ENCODE measurements around the gene PTPRN2. TPM values are rescaled to one million over a fixed set of nuclear protein-coding genes. Genes with fewer than 3 reads are reported as not detected.

The PTPRN2 gene
- total RNA-seq, 1 experiment from 2014 or later = 1.7 TPM

DNA sequence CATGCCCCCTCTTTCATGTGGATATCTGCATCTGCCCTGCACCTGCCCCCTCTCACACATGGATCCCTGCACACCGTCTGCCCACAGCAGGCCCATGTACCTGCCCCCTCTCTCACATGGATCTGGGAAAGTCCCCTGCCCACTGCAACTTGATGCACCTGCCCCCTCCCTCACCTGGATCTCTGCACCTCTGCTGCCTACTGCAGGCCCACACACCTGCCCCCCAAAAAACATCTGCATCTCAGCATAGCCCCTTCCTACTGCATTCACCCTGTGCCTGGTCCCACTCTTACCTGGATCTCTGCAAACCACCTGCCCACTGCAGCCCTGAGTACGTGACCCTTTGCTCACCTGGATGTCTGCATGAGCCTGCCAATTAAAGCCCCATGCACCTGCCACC, 479.8 kb downstream of the PTPRN2 start:
- no peaks in the 10 kb centered on the region for H4K20me1 ChIP-seq (ENCODE audit: insufficient read depth, low read depth, low read length)
- H3K36me3 ChIP-seq (ENCODE audit: insufficient read depth, low read length) = no peaks in the 10 kb centered on the region
- H3K4me1 ChIP-seq (ENCODE audit: low read length) = no peaks in the 10 kb centered on the region
- H3K9me3 ChIP-seq (ENCODE audit: low read length) = no peaks in the 10 kb centered on the region
- no peak overlapping the region for H3K4me2 ChIP-seq (ENCODE audit: low read depth, low read length, poor library complexity, severe bottlenecking)
- no peaks in the 10 kb centered on the region for H3K79me2 ChIP-seq (ENCODE audit: low read length)
- H3K9ac ChIP-seq (ENCODE audit: low read length) = no peak overlapping the region
- no peaks in the 10 kb centered on the region for H3K9me2 ChIP-seq (replicated peaks; ENCODE audit: insufficient read depth, low read length)
- no peak overlapping the region for H3K27ac ChIP-seq (ENCODE audit: low read length)
- no peak overlapping the region for H2AFZ ChIP-seq (ENCODE audit: low read length)
- no peak for DNase-seq
- no peak overlapping the region for H3K4me3 ChIP-seq (ENCODE audit: low read length)
- no peaks in the 10 kb centered on the region for H3K27me3 ChIP-seq (ENCODE audit: low read length)

GRCh38 chr7:158106272-158106671, 481.4 kb downstream of the PTPRN2 start:
- no peak overlapping the region for H3K9ac ChIP-seq (ENCODE audit: low read length)
- H3K27me3 ChIP-seq (ENCODE audit: low read length) = no peaks in the 10 kb centered on the region
- H3K27ac ChIP-seq (ENCODE audit: low read length) = no peak overlapping the region
- no peaks in the 10 kb centered on the region for H3K9me3 ChIP-seq (ENCODE audit: low read length)
- no peaks in the 10 kb centered on the region for H3K79me2 ChIP-seq (ENCODE audit: low read length)
- no peaks in the 10 kb centered on the region for H3K36me3 ChIP-seq (ENCODE audit: insufficient read depth, low read length)
- H2AFZ ChIP-seq (ENCODE audit: low read length) = no peak overlapping the region
- no peak for DNase-seq
- H3K4me3 ChIP-seq (ENCODE audit: low read length) = no peak overlapping the region
- no peaks in the 10 kb centered on the region for H3K9me2 ChIP-seq (replicated peaks; ENCODE audit: insufficient read depth, low read length)
- H4K20me1 ChIP-seq (ENCODE audit: insufficient read depth, low read depth, low read length) = no peaks in the 10 kb centered on the region
- no peak overlapping the region for H3K4me2 ChIP-seq (ENCODE audit: low read depth, low read length, poor library complexity, severe bottlenecking)
- H3K4me1 ChIP-seq (ENCODE audit: low read length) = no peaks in the 10 kb centered on the region

GRCh38 chr7:158103378-158103777, 484.2 kb downstream of the PTPRN2 start:
- Histone ChIP-seq H3K79me2 (ENCODE audit: low read length) (no peaks in the 10 kb centered on the region), H3K4me2 (ENCODE audit: low read depth, low read length, poor library complexity, severe bottlenecking) (no peak overlapping the region), H3K9me3 (ENCODE audit: low read length) (no peaks in the 10 kb centered on the region), H3K9me2 (replicated peaks; ENCODE audit: insufficient read depth, low read length) (no peaks in the 10 kb centered on the region), H3K4me3 (ENCODE audit: low read length) (no peak overlapping the region), H3K36me3 (ENCODE audit: insufficient read depth, low read length) (no peaks in the 10 kb centered on the region), H3K27ac (ENCODE audit: low read length) (no peak overlapping the region), H4K20me1 (ENCODE audit: insufficient read depth, low read depth, low read length) (no peaks in the 10 kb centered on the region), H2AFZ (ENCODE audit: low read length) (no peak overlapping the region), H3K9ac (ENCODE audit: low read length) (no peak overlapping the region), H3K27me3 (ENCODE audit: low read length) (no peaks in the 10 kb centered on the region), H3K4me1 (ENCODE audit: low read length) (no peaks in the 10 kb centered on the region)
- no peak for DNase-seq

- Histone ChIP-seq H3K4me1 (ENCODE audit: low read length) (no peaks in the 10 kb centered on the region), H3K9me2 (replicated peaks; ENCODE audit: insufficient read depth, low read length) (no peaks in the 10 kb centered on the region), H4K20me1 (ENCODE audit: insufficient read depth, low read depth, low read length) (no peaks in the 10 kb centered on the region), H3K9me3 (ENCODE audit: low read length) (no peaks in the 10 kb centered on the region), H3K36me3 (ENCODE audit: insufficient read depth, low read length) (no peaks in the 10 kb centered on the region), H3K27me3 (ENCODE audit: low read length) (no peaks in the 10 kb centered on the region), H3K9ac (ENCODE audit: low read length) (no peak overlapping the region), H3K4me3 (ENCODE audit: low read length) (no peak overlapping the region), H3K4me2 (ENCODE audit: low read depth, low read length, poor library complexity, severe bottlenecking) (no peak overlapping the region), H2AFZ (ENCODE audit: low read length) (no peak overlapping the region), H3K79me2 (ENCODE audit: low read length) (no peaks in the 10 kb centered on the region), H3K27ac (ENCODE audit: low read length) (no peak overlapping the region)
- no peak for DNase-seq
Observed at GRCh38 chr7:158102897-158103296, 484.7 kb downstream of the PTPRN2 start.

- no peak overlapping the region for H3K9ac ChIP-seq (ENCODE audit: low read length)
- no peaks in the 10 kb centered on the region for H3K9me2 ChIP-seq (replicated peaks; ENCODE audit: insufficient read depth, low read length)
- no peaks in the 10 kb centered on the region for H3K9me3 ChIP-seq (ENCODE audit: low read length)
- no peaks in the 10 kb centered on the region for H4K20me1 ChIP-seq (ENCODE audit: insufficient read depth, low read depth, low read length)
- no peak overlapping the region for H3K4me3 ChIP-seq (ENCODE audit: low read length)
- no peak overlapping the region for H3K4me2 ChIP-seq (ENCODE audit: low read depth, low read length, poor library complexity, severe bottlenecking)
- no peak for DNase-seq
- no peaks in the 10 kb centered on the region for H3K79me2 ChIP-seq (ENCODE audit: low read length)
- no peaks in the 10 kb centered on the region for H3K4me1 ChIP-seq (ENCODE audit: low read length)
- no peak overlapping the region for H3K27ac ChIP-seq (ENCODE audit: low read length)
- H2AFZ ChIP-seq (ENCODE audit: low read length) = no peak overlapping the region
- no peaks in the 10 kb centered on the region for H3K36me3 ChIP-seq (ENCODE audit: insufficient read depth, low read length)
- no peaks in the 10 kb centered on the region for H3K27me3 ChIP-seq (ENCODE audit: low read length)
Observed at GRCh38 chr7:158101821-158102450, 485.7 kb downstream of the PTPRN2 start.

DNA sequence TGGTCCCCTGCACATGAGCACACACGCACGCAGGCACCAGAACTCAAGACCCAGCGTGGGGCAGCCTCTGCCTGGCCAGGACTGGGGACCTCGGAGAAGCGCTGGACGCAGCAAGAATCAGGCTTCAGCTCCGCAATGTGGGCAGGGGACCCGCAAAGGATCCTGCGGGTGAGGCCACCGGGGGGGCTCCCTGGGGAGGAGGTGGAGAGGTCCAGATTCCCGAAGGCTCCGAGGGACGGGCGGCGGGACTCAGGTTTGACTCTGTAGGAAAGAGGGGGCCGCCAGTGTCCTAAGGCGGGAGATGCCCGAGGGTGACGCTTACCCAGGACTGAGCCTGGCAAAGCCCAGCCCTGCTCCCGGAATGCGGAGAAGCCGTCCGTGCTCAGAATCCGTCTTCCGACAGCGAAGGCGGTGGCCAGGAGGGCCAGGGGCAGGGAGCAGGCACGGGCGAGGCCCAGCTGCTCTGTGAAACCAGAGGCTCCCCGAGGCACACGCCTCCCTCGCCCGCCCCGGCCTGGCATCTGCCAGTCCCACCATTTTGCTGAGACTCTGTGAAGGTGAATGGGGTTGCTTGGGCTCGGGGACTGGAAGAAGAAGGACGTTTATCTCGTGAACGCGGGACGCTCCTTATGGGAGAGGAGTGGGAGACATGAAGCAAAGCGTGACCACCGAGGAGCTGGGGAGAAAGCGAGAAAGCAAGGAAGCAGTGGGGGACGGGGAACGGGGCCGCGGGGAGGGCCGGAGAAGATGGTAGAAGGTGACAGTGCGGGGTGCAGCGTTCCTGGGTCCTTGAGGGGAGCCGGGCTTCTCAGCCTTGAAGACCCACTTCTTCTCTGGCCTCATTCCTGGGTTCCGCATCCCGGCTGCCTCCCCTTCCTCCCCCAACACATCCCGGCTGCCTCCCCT, 489.2 kb downstream of the PTPRN2 start:
- Histone ChIP-seq H3K9me2 (replicated peaks; ENCODE audit: insufficient read depth, low read length) (no peaks in the 10 kb centered on the region), H3K4me2 (ENCODE audit: low read depth, low read length, poor library complexity, severe bottlenecking) (no peak overlapping the region), H3K79me2 (ENCODE audit: low read length) (no peaks in the 10 kb centered on the region), H3K27me3 (ENCODE audit: low read length) (no peaks in the 10 kb centered on the region), H3K4me3 (ENCODE audit: low read length) (no peak overlapping the region), H2AFZ (ENCODE audit: low read length) (no peak overlapping the region), H4K20me1 (ENCODE audit: insufficient read depth, low read depth, low read length) (no peaks in the 10 kb centered on the region), H3K36me3 (ENCODE audit: insufficient read depth, low read length) (no peaks in the 10 kb centered on the region), H3K27ac (ENCODE audit: low read length) (no peak overlapping the region), H3K4me1 (ENCODE audit: low read length) (no peaks in the 10 kb centered on the region), H3K9ac (ENCODE audit: low read length) (no peak overlapping the region), H3K9me3 (ENCODE audit: low read length) (no peaks in the 10 kb centered on the region)
- DNase-seq = no peak

DNA sequence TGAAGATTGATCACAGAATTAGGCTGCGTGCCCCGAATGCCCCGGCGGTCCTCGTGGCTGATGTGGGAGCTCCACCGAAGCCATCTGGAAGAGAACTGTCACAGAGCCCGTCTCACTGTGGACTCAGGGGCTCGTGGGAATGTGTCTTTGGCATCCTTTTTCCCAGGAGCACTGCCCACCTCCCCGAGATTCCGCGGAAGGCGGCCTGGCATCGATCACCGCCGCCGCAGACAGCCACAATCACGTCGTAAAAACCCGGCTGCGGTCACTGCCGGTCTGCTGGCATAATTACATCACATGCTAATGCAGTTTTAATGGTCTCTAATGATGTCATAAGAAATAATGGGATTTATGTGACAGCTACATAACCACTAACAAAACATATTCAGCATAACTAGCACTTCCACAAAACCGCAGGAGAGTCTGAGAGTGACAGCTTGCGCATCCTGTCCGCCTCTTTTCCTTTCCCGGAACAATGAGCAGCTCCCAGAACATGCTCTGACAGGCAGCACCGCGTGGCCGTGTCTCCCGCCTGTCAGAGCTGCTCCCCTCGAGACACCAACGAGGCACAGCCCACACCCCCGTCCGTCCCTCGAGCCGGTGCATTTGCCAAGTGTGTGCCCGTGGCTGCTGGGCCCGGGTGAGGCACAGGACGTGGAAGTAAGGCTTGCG, 490.0 kb downstream of the PTPRN2 start:
- Histone ChIP-seq H3K9me2 (replicated peaks; ENCODE audit: insufficient read depth, low read length) (no peaks in the 10 kb centered on the region), H3K9me3 (ENCODE audit: low read length) (no peaks in the 10 kb centered on the region), H3K27me3 (ENCODE audit: low read length) (no peaks in the 10 kb centered on the region), H3K9ac (ENCODE audit: low read length) (no peak overlapping the region), H3K27ac (ENCODE audit: low read length) (no peak overlapping the region), H3K79me2 (ENCODE audit: low read length) (no peaks in the 10 kb centered on the region), H2AFZ (ENCODE audit: low read length) (no peak overlapping the region), H4K20me1 (ENCODE audit: insufficient read depth, low read depth, low read length) (no peaks in the 10 kb centered on the region), H3K4me3 (ENCODE audit: low read length) (no peak overlapping the region), H3K4me1 (ENCODE audit: low read length) (no peaks in the 10 kb centered on the region), H3K36me3 (ENCODE audit: insufficient read depth, low read length) (no peaks in the 10 kb centered on the region), H3K4me2 (ENCODE audit: low read depth, low read length, poor library complexity, severe bottlenecking) (no peak overlapping the region)
- no peak for DNase-seq

DNA sequence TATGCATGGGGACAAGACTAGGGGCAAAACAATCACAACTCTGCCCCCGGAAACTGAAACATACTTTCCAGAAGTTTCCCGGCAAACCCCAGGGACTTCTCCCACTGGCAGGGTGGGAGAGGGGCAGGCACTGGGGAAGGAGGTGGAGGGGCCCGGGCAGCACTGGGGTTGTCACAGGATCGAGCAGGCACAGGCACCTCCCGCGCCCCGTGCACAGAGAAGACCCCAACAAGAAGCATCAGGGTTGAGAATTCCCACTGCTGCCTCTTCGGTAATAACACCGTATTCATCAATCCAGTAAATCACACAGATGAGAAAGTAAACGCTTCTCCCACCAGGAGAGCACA, 490.5 kb downstream of the PTPRN2 start:
- H3K4me1 ChIP-seq (ENCODE audit: low read length) = no peaks in the 10 kb centered on the region
- H3K9me2 ChIP-seq (replicated peaks; ENCODE audit: insufficient read depth, low read length) = no peaks in the 10 kb centered on the region
- no peak overlapping the region for H3K4me3 ChIP-seq (ENCODE audit: low read length)
- no peaks in the 10 kb centered on the region for H3K9me3 ChIP-seq (ENCODE audit: low read length)
- H4K20me1 ChIP-seq (ENCODE audit: insufficient read depth, low read depth, low read length) = no peaks in the 10 kb centered on the region
- no peak for DNase-seq
- no peaks in the 10 kb centered on the region for H3K79me2 ChIP-seq (ENCODE audit: low read length)
- H2AFZ ChIP-seq (ENCODE audit: low read length) = no peak overlapping the region
- no peak overlapping the region for H3K27ac ChIP-seq (ENCODE audit: low read length)
- H3K27me3 ChIP-seq (ENCODE audit: low read length) = no peaks in the 10 kb centered on the region
- no peak overlapping the region for H3K4me2 ChIP-seq (ENCODE audit: low read depth, low read length, poor library complexity, severe bottlenecking)
- H3K9ac ChIP-seq (ENCODE audit: low read length) = no peak overlapping the region
- no peaks in the 10 kb centered on the region for H3K36me3 ChIP-seq (ENCODE audit: insufficient read depth, low read length)
